OCI-LY1 (cell line): ENCODE results near the gene PRRC2A.

Source experiments
- H2AFZ ChIP-seq: fragments of 200-600 bp; sonication (generic), shearing (Covaris generic); 2 replicates; pipeline ENCODE4 v1.6.0; 2014; ENCODE audit warnings: antibody characterized with exemption, mild to moderate bottlenecking, low read length
- H3F3A ChIP-seq: fragments of 200-600 bp; sonication (generic), shearing (Covaris generic); 2 replicates; pipeline ENCODE4 v1.6.0; 2014; ENCODE audit warnings: mild to moderate bottlenecking, antibody characterized with exemption, low read length, moderate library complexity; ENCODE audit not compliant: insufficient read depth
- H3K27ac ChIP-seq: fragments of 200-600 bp; sonication (generic); 2 replicates; pipeline ENCODE4 v1.5.1; 2014; ENCODE audit warnings: low read length, mixed run types, mild to moderate bottlenecking, low read depth; ENCODE audit not compliant: poor library complexity, severe bottlenecking
- H3K27me3 ChIP-seq: fragments of 200-600 bp; sonication (generic); 2 replicates; pipeline ENCODE4 v1.6.0; 2014; ENCODE audit warnings: antibody characterized with exemption, mild to moderate bottlenecking, low read length, moderate library complexity; ENCODE audit not compliant: insufficient read depth
- H3K36me3 ChIP-seq: fragments of 200-600 bp; sonication (generic); 2 replicates; pipeline ENCODE4 v1.6.1; 2014; ENCODE audit warnings: mild to moderate bottlenecking, antibody characterized with exemption, low read length, moderate library complexity, mixed read lengths; ENCODE audit not compliant: insufficient read depth
- H3K4me1 ChIP-seq: fragments of 200-600 bp; sonication (generic); 2 replicates; pipeline ENCODE4 v1.5.1; 2014; ENCODE audit warnings: mild to moderate bottlenecking, low read length, moderate library complexity; ENCODE audit not compliant: insufficient read depth, severe bottlenecking
- H3K4me2 ChIP-seq: fragments of 200-600 bp; sonication (generic), shearing (Covaris generic); 2 replicates; pipeline ENCODE4 v1.6.1; 2014; ENCODE audit warnings: low read length
- H3K4me3 ChIP-seq: fragments of 200-600 bp; sonication (generic); 2 replicates; pipeline ENCODE4 v1.5.1; 2014; ENCODE audit warnings: low read length, low read depth, mild to moderate bottlenecking, mixed read lengths; ENCODE audit not compliant: poor library complexity, severe bottlenecking
- H3K79me2 ChIP-seq: fragments of 200-600 bp; shearing (Covaris generic); 2 replicates; pipeline ENCODE4 v1.6.1; 2016; ENCODE audit warnings: mixed run types, low read length, mixed read lengths; ENCODE audit not compliant: insufficient read depth
- H3K9ac ChIP-seq: fragments of 200-600 bp; sonication (generic), shearing (Covaris generic); 2 replicates; pipeline ENCODE4 v1.6.1; 2014; ENCODE audit warnings: mild to moderate bottlenecking, low read length, mixed read lengths
- H3K9me2 ChIP-seq: fragments of 200-600 bp; sonication (generic), shearing (Covaris generic); 2 replicates; pipeline ENCODE4 v1.6.1; 2014; ENCODE audit warnings: low read depth, mild to moderate bottlenecking, low read length, mixed read lengths
- H3K9me3 ChIP-seq: fragments of 200-600 bp; shearing (Covaris generic); 2 replicates; pipeline ENCODE4 v1.6.1; 2014; ENCODE audit warnings: low read length, mixed read lengths
- H4K20me1 ChIP-seq: fragments of 200-600 bp; sonication (generic), shearing (Covaris generic); 2 replicates; pipeline ENCODE4 v1.6.0; 2016; ENCODE audit warnings: mild to moderate bottlenecking, low read length; ENCODE audit not compliant: insufficient read depth
- CTCF ChIP-seq: fragments of 200-600 bp; sonication (generic), shearing (Covaris generic); IDR thresholded peaks from 2 replicates; pipeline ENCODE4 v1.5.1; 2017; ENCODE audit warnings: mild to moderate bottlenecking, antibody characterized with exemption, low read length, moderate library complexity, mixed read lengths
- EZH2 ChIP-seq: fragments of 200-600 bp; sonication (generic), shearing (Covaris generic); IDR thresholded peaks from 2 replicates; pipeline ENCODE4 v1.8.0; 2017; ENCODE audit warnings: borderline replicate concordance, mixed run types, mild to moderate bottlenecking, antibody characterized with exemption, low read length, moderate library complexity, mixed read lengths

PRRC2A gene

GRCh38 chr6:31633447-31633846 lies 12.9 kb downstream of the PRRC2A start:
- TF ChIP-seq EZH2, result no peak
- no peak for TF ChIP-seq CTCF
- peaks cover 99% of the 10 kb centered on the region for H3K36me3 ChIP-seq
- no peaks in the 10 kb centered on the region for H3K4me1 ChIP-seq
- no peaks in the 10 kb centered on the region for H3K9me3 ChIP-seq
- H3F3A ChIP-seq, result peaks cover 4% of the 10 kb centered on the region; the same call in 1 of the 2 replicates
- H3K4me3 ChIP-seq, result no peak overlapping the region
- H3K4me2 ChIP-seq, result no peak overlapping the region
- H4K20me1 ChIP-seq, result no peaks in the 10 kb centered on the region
- H3K79me2 ChIP-seq, result no peaks in the 10 kb centered on the region
- H3K27me3 ChIP-seq, result no peaks in the 10 kb centered on the region
- H3K9me2 ChIP-seq, result no peaks in the 10 kb centered on the region
- no peak overlapping the region for H3K9ac ChIP-seq
- no peak overlapping the region for H2AFZ ChIP-seq
- H3K27ac ChIP-seq, result no peak overlapping the region

- Histone ChIP-seq H3K27ac (no peak overlapping the region), H3K4me2 (no peak overlapping the region), H3K9ac (no peak overlapping the region), H3K4me3 (no peak overlapping the region), H3K9me2 (no peaks in the 10 kb centered on the region), H3F3A (peaks cover 4% of the 10 kb centered on the region; the same call in 1 of the 2 replicates), H4K20me1 (no peaks in the 10 kb centered on the region), H3K36me3 (peaks cover 99% of the 10 kb centered on the region), H2AFZ (no peak overlapping the region), H3K4me1 (no peaks in the 10 kb centered on the region), H3K9me3 (no peaks in the 10 kb centered on the region), H3K27me3 (no peaks in the 10 kb centered on the region), H3K79me2 (no peaks in the 10 kb centered on the region)
- TF ChIP-seq EZH2 (no peak), CTCF (no peak)
Observed at GRCh38 chr6:31634131-31634530, 13.6 kb downstream of the PRRC2A start.

- Histone ChIP-seq H3K27ac (no peak overlapping the region), H3K4me3 (no peak overlapping the region), H3K27me3 (no peaks in the 10 kb centered on the region), H3K4me2 (no peak overlapping the region), H3K36me3 (peaks cover 99% of the 10 kb centered on the region), H3F3A (peaks cover 4% of the 10 kb centered on the region; the same call in 1 of the 2 replicates), H3K9ac (no peak overlapping the region), H3K9me2 (no peaks in the 10 kb centered on the region), H3K79me2 (no peaks in the 10 kb centered on the region), H3K9me3 (no peaks in the 10 kb centered on the region), H3K4me1 (no peaks in the 10 kb centered on the region), H2AFZ (no peak overlapping the region), H4K20me1 (no peaks in the 10 kb centered on the region)
- TF ChIP-seq EZH2, result no peak
- no peak for TF ChIP-seq CTCF
Observed at GRCh38 chr6:31634969-31635575, 14.6 kb downstream of the PRRC2A start.
